K562 (cell line): ENCODE measurements around the gene RRM2. TPM values are rescaled to one million over a fixed set of nuclear protein-coding genes. Genes with fewer than 3 reads are reported as not detected.

ENCODE experiments used
- ATAC-seq: fragments of 200-7000 bp; cut with Tn5 transposase; 3 replicates; pipeline ENCODE4 v1.9.1; 2020; ENCODE audit warnings: moderate library complexity
- BruUV-seq: library from RNA; stranded (reverse); fragments of 400-500 nt; replicated peaks from 2 replicates; lab custom pipeline; 2021; lab: Mats Ljungman, UMichigan
- CTCF ChIA-PET: fragments of 300-600 bp; formaldehyde crosslinking; extraction: SDS; loops from one replicate; lab custom pipeline; 2021; ENCODE audit warnings: low intra/inter-chr PET ratio; lab: Yijun Ruan, JAX
- POLR2A ChIA-PET: fragments of 300-600, 350-650 bp; sonication (Branson Sonifier 250); formaldehyde crosslinking; extraction: SDS; loops from one replicate; lab custom pipeline; 2021; ENCODE audit warnings: antibody characterized with exemption, inconsistent platforms; lab: Yijun Ruan, JAX
- DNase-seq, 4 experiments: peaks; one replicate each; pipeline versions ENCODE4 v3.0.0 to v3.0.0-alpha.2; 2011 to 2018; ENCODE audit warnings: low spot score in 3 of 4, mixed read lengths in 3 of 4; ENCODE audit errors: extremely low read depth in 1 of 4
- FAIRE-seq: peaks from 2 replicates; lab custom pipeline; 2011; peaks lifted over from hg19 to GRCh38; lab: Jason Lieb, UNC
- H2AFZ ChIP-seq: 2 replicates; pipeline ENCODE4 v1.6.0; 2011; ENCODE audit warnings: low read depth, low read length, control low read depth, inconsistent platforms
- H3K27ac ChIP-seq: fragments of 200-600 bp; 3 replicates; pipeline ENCODE4 v1.8.0; 2011; ENCODE audit warnings: low read depth, mild to moderate bottlenecking, control low read depth, inconsistent platforms, low read length, moderate library complexity, mixed read lengths; ENCODE audit errors: extremely low read depth
- H3K27me3 ChIP-seq, 2 experiments: fragments of 300-600 bp in 1 of 2; 2 replicates in 1 of 2; 3 replicates in 1 of 2; pipeline versions ENCODE4 v1.6.0 to v1.8.0; 2011; ENCODE audit warnings: inconsistent platforms in 2 of 2, low read length in 2 of 2, mild to moderate bottlenecking in 1 of 2, mixed read lengths in 1 of 2, moderate library complexity in 1 of 2; ENCODE audit not compliant: control insufficient read depth in 2 of 2, insufficient read depth in 2 of 2
- H3K36me3 ChIP-seq: fragments of 300-600 bp; 3 replicates; pipeline ENCODE4 v1.8.0; 2011; ENCODE audit warnings: mild to moderate bottlenecking, low read length, inconsistent platforms; ENCODE audit not compliant: control insufficient read depth, insufficient read depth
- H3K4me1 ChIP-seq, 2 experiments: fragments of 200-600 bp in 1 of 2; replicated peaks in 1 of 2; 2 replicates in 1 of 2; 3 replicates in 1 of 2; pipeline versions ENCODE4 v1.5.1 to v1.8.0; 2011; ENCODE audit warnings: inconsistent platforms in 2 of 2, low read length in 2 of 2, mild to moderate bottlenecking in 1 of 2, mixed read lengths in 1 of 2, moderate library complexity in 1 of 2; ENCODE audit not compliant: control insufficient read depth in 2 of 2, insufficient read depth in 2 of 2
- H3K4me2 ChIP-seq: 2 replicates; pipeline ENCODE4 v1.6.1; 2011; ENCODE audit warnings: low read length, control low read depth, inconsistent platforms, mixed read lengths; ENCODE audit not compliant: insufficient read depth
- H3K4me3 ChIP-seq: fragments of 200-600 bp; sonication (generic), shearing (Covaris generic); 2 replicates; pipeline ENCODE4 v1.5.1; 2016; ENCODE audit warnings: control low read depth, inconsistent platforms
- H3K79me2 ChIP-seq: fragments of 200-600 bp; 3 replicates; pipeline ENCODE4 v1.8.0; 2011; ENCODE audit warnings: low read length, inconsistent platforms; ENCODE audit not compliant: control insufficient read depth, insufficient read depth
- H3K9ac ChIP-seq, 2 experiments: 2 replicates each; pipeline versions ENCODE4 v1.6.0 to v1.6.1; 2011; ENCODE audit warnings: low read depth in 2 of 2, low read length in 2 of 2, control low read depth in 1 of 2, inconsistent platforms in 1 of 2, mild to moderate bottlenecking in 1 of 2, mixed read lengths in 1 of 2; ENCODE audit not compliant: insufficient read depth in 1 of 2
- H3K9me1 ChIP-seq: one replicate; pipeline ENCODE4 v1.6.0; 2011; ENCODE audit warnings: inconsistent platforms, mild to moderate bottlenecking, low read length, moderate library complexity; ENCODE audit not compliant: control insufficient read depth, insufficient read depth
- H3K9me3 ChIP-seq: replicated peaks from 2 replicates; pipeline ENCODE4 v1.5.1; 2011; ENCODE audit warnings: low read depth, low read length, inconsistent platforms; ENCODE audit not compliant: control insufficient read depth, insufficient read depth
- H4K20me1 ChIP-seq: replicated peaks from 2 replicates; pipeline ENCODE4 v1.6.1; 2011; ENCODE audit warnings: low read length, inconsistent platforms, mixed read lengths; ENCODE audit not compliant: control insufficient read depth, insufficient read depth
- AFF4 ChIP-seq: sonication (generic); formaldehyde crosslinking; IDR thresholded peaks from 2 replicates; pipeline ENCODE4 v1.8.0; 2023; ENCODE audit warnings: mild to moderate bottlenecking, missing genetic modification reagents
- CSDE1 ChIP-seq, 2 experiments: fragments of 450-650 bp; IDR thresholded peaks; 2 replicates each; pipeline ENCODE4 v1.6.1; 2016; ENCODE audit warnings: mild to moderate bottlenecking in 1 of 2
- MECOM ChIP-seq: fragments of 250-450 bp; sonication (Bioruptor Pico); IDR thresholded peaks from 2 replicates; pipeline ENCODE4 v1.8.0; 2022; ENCODE audit warnings: inconsistent platforms
- MTA1 ChIP-seq: fragments of 450-650 bp; IDR thresholded peaks from 2 replicates; pipeline ENCODE4 v1.6.1; 2017; ENCODE audit warnings: borderline replicate concordance
- NR4A1 ChIP-seq, 2 experiments: fragments of 250-450 bp in 1 of 2; fragments of 450-650 bp in 1 of 2; sonication (Bioruptor Pico) in 1 of 2; IDR thresholded peaks; 2 replicates each; pipeline versions ENCODE4 v1.4.0 to v1.6.1; 2016 to 2020; ENCODE audit warnings: mild to moderate bottlenecking in 2 of 2, missing compliant biosample characterization in 1 of 2, missing genetic modification characterization in 1 of 2, moderate library complexity in 1 of 2
- PHF20 ChIP-seq: fragments of 450-650 bp; IDR thresholded peaks from 2 replicates; pipeline ENCODE4 v1.6.1; 2018; ENCODE audit not compliant: partially characterized antibody
- PHTF2 ChIP-seq: fragments of 250-450 bp; sonication (Bioruptor Pico); IDR thresholded peaks from 2 replicates; pipeline ENCODE4 v1.5.0; 2021; ENCODE audit warnings: mild to moderate bottlenecking
- SETDB1 ChIP-seq: IDR thresholded peaks from one replicate; pipeline ENCODE4 v1.6.1; 2012; ENCODE audit warnings: low read length, control low read depth, inconsistent platforms
- TAF1 ChIP-seq: IDR thresholded peaks from 2 replicates; pipeline ENCODE4 v1.6.1; 2011; ENCODE audit warnings: mild to moderate bottlenecking, low read length, moderate library complexity; ENCODE audit not compliant: insufficient read depth, control insufficient read depth, severe bottlenecking; ENCODE audit errors: extremely low read depth
- ZBTB7A ChIP-seq: IDR thresholded peaks from 2 replicates; pipeline ENCODE4 v1.6.1; 2011; ENCODE audit warnings: low read depth, mild to moderate bottlenecking, low read length, moderate library complexity, borderline replicate concordance; ENCODE audit not compliant: control insufficient read depth
- ZNF41 ChIP-seq: fragments of 250-450 bp; sonication (Bioruptor Pico); conservative IDR thresholded peaks from 2 replicates; pipeline ENCODE4 v1.4.0; 2020; ENCODE audit warnings: mild to moderate bottlenecking
- WGBS: fragments of 100-300 bp; shearing (Covaris generic); methylation state at CpG from one replicate; pipeline ENCODE4 v1.1.6; 2016; ENCODE audit warnings: low coverage, mixed read lengths; ENCODE audit not compliant: insufficient coverage; ENCODE audit errors: missing lambda C conversion rate; 5-methylcytosine and 5-hydroxymethylcytosine counted together
- in situ Hi-C: fragments of 300-500 bp; cut with MboI; formaldehyde crosslinking; loops from 4 replicates; pipeline ENCODE4 v1.15.0; 2018; ENCODE audit warnings: inconsistent platforms, mixed read lengths
- intact Hi-C: fragments of 100-400 bp; cut with micrococcal nuclease; formaldehyde crosslinking; loops from 2 replicates; pipeline ENCODE4 v1.14.2; 2022
- polyA plus RNA-seq, 8 experiments: library from polyadenylated mRNA; depleted of rRNA in 4 of 8; stranded (reverse) in 5 of 8; unstranded in 3 of 8; fragments of >200 nt; fragmentation: Nextera tagmentation in 2 of 8; fragmentation: Illumina TruSeq in 1 of 8; extraction: Ambion mirVana in 2 of 8; extraction: Trizol in 1 of 8; gene quantifications; 2 replicates each; pipeline versions ENCODE4 v1.2.1 to v1.2.3, GENCODE V29; 2011 to 2014; ENCODE audit warnings: inconsistent platforms in 1 of 8, missing spikeins in 1 of 8
- total RNA-seq, 7 experiments: library from RNA; depleted of rRNA in 6 of 7; stranded (reverse); fragments of >200 nt in 6 of 7; fragmentation: Illumina TruSeq in 2 of 7; extraction: Trizol in 2 of 7; gene quantifications; 2 replicates each; pipeline versions ENCODE4 v1.2.1 to v1.2.3, GENCODE V29; 2011 to 2021; ENCODE audit warnings: low replicate concordance in 1 of 7
- TF ChIP-seq, protein P1 (sequence below), 2 experiments: fragments of 450-650 bp in 1 of 2; sonication (generic) in 1 of 2; formaldehyde crosslinking in 1 of 2; IDR thresholded peaks in 1 of 2; conservative IDR thresholded peaks in 1 of 2; 2 replicates each; pipeline versions ENCODE4 v1.6.1 to v1.8.1; 2016 to 2023; ENCODE audit warnings: mild to moderate bottlenecking in 2 of 2, moderate library complexity in 2 of 2, inconsistent platforms in 1 of 2, missing genetic modification reagents in 1 of 2
- TF ChIP-seq, protein P2 (sequence below), 2 experiments: fragments of 450-650 bp in 1 of 2; IDR thresholded peaks; 2 replicates each; pipeline ENCODE4 v1.6.1; 2011 to 2017; ENCODE audit warnings: low read depth in 2 of 2, antibody characterized with exemption in 1 of 2, borderline replicate concordance in 1 of 2, low read length in 1 of 2, mild to moderate bottlenecking in 1 of 2, mixed read lengths in 1 of 2; ENCODE audit not compliant: control insufficient read depth in 1 of 2

Gene RRM2
- total and polyA plus RNA-seq, 9 of the 15 experiments (the other 6 are each of a cell fraction or from before 2014, with no cell fraction given), result 50.1 to 244 (median 128) TPM

- no peak for FAIRE-seq
- TF ChIP-seq SETDB1, result no peak
- TF ChIP-seq, protein P1, sequence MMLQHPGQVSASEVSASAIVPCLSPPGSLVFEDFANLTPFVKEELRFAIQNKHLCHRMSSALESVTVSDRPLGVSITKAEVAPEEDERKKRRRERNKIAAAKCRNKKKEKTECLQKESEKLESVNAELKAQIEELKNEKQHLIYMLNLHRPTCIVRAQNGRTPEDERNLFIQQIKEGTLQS (IDR thresholded peaks at IDR 0.05), result no peak
- TF ChIP-seq, protein P1 (CRISPR knock-in tag; conservative IDR thresholded peaks at IDR 0.05), result no peak
- TF ChIP-seq, protein P2, sequence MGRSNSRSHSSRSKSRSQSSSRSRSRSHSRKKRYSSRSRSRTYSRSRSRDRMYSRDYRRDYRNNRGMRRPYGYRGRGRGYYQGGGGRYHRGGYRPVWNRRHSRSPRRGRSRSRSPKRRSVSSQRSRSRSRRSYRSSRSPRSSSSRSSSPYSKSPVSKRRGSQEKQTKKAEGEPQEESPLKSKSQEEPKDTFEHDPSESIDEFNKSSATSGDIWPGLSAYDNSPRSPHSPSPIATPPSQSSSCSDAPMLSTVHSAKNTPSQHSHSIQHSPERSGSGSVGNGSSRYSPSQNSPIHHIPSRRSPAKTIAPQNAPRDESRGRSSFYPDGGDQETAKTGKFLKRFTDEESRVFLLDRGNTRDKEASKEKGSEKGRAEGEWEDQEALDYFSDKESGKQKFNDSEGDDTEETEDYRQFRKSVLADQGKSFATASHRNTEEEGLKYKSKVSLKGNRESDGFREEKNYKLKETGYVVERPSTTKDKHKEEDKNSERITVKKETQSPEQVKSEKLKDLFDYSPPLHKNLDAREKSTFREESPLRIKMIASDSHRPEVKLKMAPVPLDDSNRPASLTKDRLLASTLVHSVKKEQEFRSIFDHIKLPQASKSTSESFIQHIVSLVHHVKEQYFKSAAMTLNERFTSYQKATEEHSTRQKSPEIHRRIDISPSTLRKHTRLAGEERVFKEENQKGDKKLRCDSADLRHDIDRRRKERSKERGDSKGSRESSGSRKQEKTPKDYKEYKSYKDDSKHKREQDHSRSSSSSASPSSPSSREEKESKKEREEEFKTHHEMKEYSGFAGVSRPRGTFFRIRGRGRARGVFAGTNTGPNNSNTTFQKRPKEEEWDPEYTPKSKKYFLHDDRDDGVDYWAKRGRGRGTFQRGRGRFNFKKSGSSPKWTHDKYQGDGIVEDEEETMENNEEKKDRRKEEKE (IDR thresholded peaks at IDR 0.05; ENCODE audit: borderline replicate concordance in 1 of 2, control insufficient read depth in 1 of 2, low read depth in 2 of 2, low read length in 1 of 2), result no peak
- no peak for TF ChIP-seq PHF20
- TF ChIP-seq CSDE1 (IDR thresholded peaks at IDR 0.05), result no peak
- TF ChIP-seq TAF1, result no peak
- TF ChIP-seq NR4A1 (CRISPR knock-in tag; IDR thresholded peaks at IDR 0.05), result no peak
- TF ChIP-seq NR4A1 (tag; IDR thresholded peaks at IDR 0.05), result no peak
- no peak for TF ChIP-seq MECOM
- no peak for TF ChIP-seq PHTF2 (CRISPR knock-in tag)
- TF ChIP-seq AFF4 (CRISPR knock-in tag), result no peak
- TF ChIP-seq ZNF41, result no peak
- no peak for TF ChIP-seq ZBTB7A
- TF ChIP-seq MTA1, result no peak
Observed at GRCh38 chr2:10164601-10165000, 42.1 kb downstream of the RRM2 start.

More at GRCh38 chr2:10164601-10165000, 42.1 kb downstream of the RRM2 start:
- H3K36me3 ChIP-seq, result peaks cover 27% of the 10 kb centered on the region; the same call in 2 of the 3 replicates
- 83% methylated on average over 8 of the region's 8 CpGs for WGBS
- H2AFZ ChIP-seq, result no peak overlapping the region
- no TSS peak for BruUV-seq
- no peak overlapping the region for H3K4me3 ChIP-seq
- intact Hi-C loops (no loop called here), in situ Hi-C loops (no loop called here)
- CTCF ChIA-PET, result interaction anchor here (0.7 kb wide), 1 partner anchor 177 kb away, joined by 3 read pairs; no protein-coding TSS in a partner anchor
- H4K20me1 ChIP-seq, result peaks cover 5% of the 10 kb centered on the region; the same call in 1 of the 2 replicates
- no peaks in the 10 kb centered on the region for H3K79me2 ChIP-seq
- H3K9me1 ChIP-seq, result no peaks in the 10 kb centered on the region
- ATAC-seq, result no peak
- no peak for DNase-seq
- peaks cover 0 to 23% of the 10 kb centered on the region in 2 experiments; a peak in 1 of 5 replicates for H3K4me1 ChIP-seq
- no peak overlapping the region for H3K27ac ChIP-seq
- no peaks in the 10 kb centered on the region for H3K9me3 ChIP-seq
- POLR2A ChIA-PET, result interaction anchor here (1.0 kb wide), 1 partner anchor 24 kb away, joined by 3 read pairs; no protein-coding TSS in a partner anchor
- no peaks in the 10 kb centered on the region for H3K27me3 ChIP-seq
- H3K9ac ChIP-seq, result peak overlapping the region in 1 of 2 experiments; percentile 30; a peak in 1 of 4 replicates
- no peak overlapping the region for H3K4me2 ChIP-seq
